Mesendoderm (in vitro differentiated cells): ENCODE measurements around the gene CALML6.

Experiments
- DNase-seq: peaks from one replicate; pipeline ENCODE4 v3.0.0; 2013
- H2AK5ac ChIP-seq: 2 replicates; pipeline ENCODE4 v1.6.1; 2013; ENCODE audit warnings: low read length, inconsistent platforms
- H2BK120ac ChIP-seq: 2 replicates; pipeline ENCODE4 v1.6.1; 2013; ENCODE audit warnings: low read depth, mild to moderate bottlenecking, low read length, moderate library complexity, mixed read lengths
- H2BK15ac ChIP-seq: replicated peaks from 2 replicates; pipeline ENCODE4 v1.6.1; 2013; ENCODE audit warnings: low read depth, mild to moderate bottlenecking, moderate library complexity
- H2BK5ac ChIP-seq: 2 replicates; pipeline ENCODE4 v1.6.1; 2013; ENCODE audit warnings: low read length, inconsistent platforms
- H3K18ac ChIP-seq: 2 replicates; pipeline ENCODE4 v1.6.1; 2013; ENCODE audit warnings: mild to moderate bottlenecking, low read length, mixed read lengths
- H3K23ac ChIP-seq: one replicate; pipeline ENCODE4 v1.6.1; 2013; ENCODE audit warnings: low read length
- H3K27ac ChIP-seq: 2 replicates; pipeline ENCODE4 v1.5.1; 2013; ENCODE audit warnings: low read depth, mild to moderate bottlenecking, inconsistent platforms, low read length, moderate library complexity
- H3K27me3 ChIP-seq: 2 replicates; pipeline ENCODE4 v1.6.1; 2013; ENCODE audit warnings: low read length, control low read depth, mild to moderate bottlenecking, inconsistent platforms; ENCODE audit not compliant: insufficient read depth, poor library complexity
- H3K36me3 ChIP-seq: 2 replicates; pipeline ENCODE4 v1.6.1; 2013; ENCODE audit warnings: low read length, inconsistent platforms; ENCODE audit not compliant: control insufficient read depth, insufficient read depth
- H3K4ac ChIP-seq: one replicate; pipeline ENCODE4 v1.6.1; 2013; ENCODE audit warnings: low read depth, mild to moderate bottlenecking, low read length, moderate library complexity
- H3K4me1 ChIP-seq: 2 replicates; pipeline ENCODE4 v1.6.1; 2013; ENCODE audit warnings: low read depth, low read length, inconsistent platforms; ENCODE audit not compliant: control insufficient read depth
- H3K4me2 ChIP-seq: 2 replicates; pipeline ENCODE4 v1.6.1; 2013; ENCODE audit warnings: low read length
- H3K4me3 ChIP-seq: 2 replicates; pipeline ENCODE4 v1.5.1; 2013; ENCODE audit warnings: mild to moderate bottlenecking, low read length
- H3K56ac ChIP-seq: one replicate; pipeline ENCODE4 v1.6.1; 2013; ENCODE audit warnings: low read length
- H3K79me1 ChIP-seq: 2 replicates; pipeline ENCODE4 v1.6.1; 2013; ENCODE audit warnings: low read length, inconsistent platforms
- H3K79me2 ChIP-seq: 2 replicates; pipeline ENCODE4 v1.6.1; 2013; ENCODE audit warnings: mild to moderate bottlenecking, low read length; ENCODE audit not compliant: control insufficient read depth, insufficient read depth
- H3K9ac ChIP-seq: 2 replicates; pipeline ENCODE4 v1.6.1; 2013; ENCODE audit warnings: low read length, inconsistent platforms
- H4K5ac ChIP-seq: one replicate; pipeline ENCODE4 v1.6.1; 2013; ENCODE audit warnings: low read length
- H4K8ac ChIP-seq: one replicate; pipeline ENCODE4 v1.6.1; 2013; ENCODE audit warnings: low read depth, mild to moderate bottlenecking, control low read depth, low read length, moderate library complexity
- WGBS: extraction: QIAGEN DNeasy Blood & Tissue Kit; methylation state at CpG from one replicate; pipeline ENCODE4 v1.1.7; 2013; ENCODE audit warnings: low lambda C conversion rate, missing lambda C conversion rate; ENCODE audit not compliant: insufficient coverage; ENCODE audit errors: extremely low coverage; 5-methylcytosine and 5-hydroxymethylcytosine counted together

Gene CALML6

DNA sequence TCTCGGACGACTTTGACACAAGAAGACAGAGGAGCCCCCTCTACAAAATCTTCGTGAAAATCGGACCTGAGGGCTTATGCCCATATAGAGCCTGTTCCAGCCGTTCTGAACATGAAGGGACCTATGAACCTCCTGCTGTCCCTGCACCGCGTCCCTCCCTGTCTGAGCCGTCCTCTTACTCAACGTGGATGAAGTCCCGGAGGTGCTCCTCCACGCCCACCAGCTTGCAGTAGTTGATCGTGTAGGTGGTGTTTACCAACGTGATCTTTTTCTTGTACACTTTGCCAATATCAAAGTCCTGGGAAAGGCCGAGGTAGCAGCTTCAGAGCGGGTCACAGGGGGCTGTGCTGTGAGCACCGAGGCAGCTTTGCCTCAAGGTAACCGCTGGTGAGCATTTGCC is 48.5 kb downstream of the CALML6 start:
- no peaks in the 10 kb centered on the region for H3K79me1 ChIP-seq
- H3K4me1 ChIP-seq = peaks cover 3% of the 10 kb centered on the region
- no peak overlapping the region for H2BK5ac ChIP-seq
- no peaks in the 10 kb centered on the region for H3K36me3 ChIP-seq
- no peak overlapping the region for H3K56ac ChIP-seq
- H3K27ac ChIP-seq = no peak overlapping the region
- H3K9ac ChIP-seq = no peak overlapping the region
- no peak overlapping the region for H3K4ac ChIP-seq
- H3K18ac ChIP-seq = no peak overlapping the region
- no peaks in the 10 kb centered on the region for H3K27me3 ChIP-seq
- H2BK15ac ChIP-seq = no peak overlapping the region
- no peak overlapping the region for H3K23ac ChIP-seq
- no peak for DNase-seq
- no peak overlapping the region for H3K4me2 ChIP-seq
- no peak overlapping the region for H2AK5ac ChIP-seq
- no CpG with 5 or more reads among the region's 17 CpGs for WGBS
- no peak overlapping the region for H4K8ac ChIP-seq
- H3K79me2 ChIP-seq = no peaks in the 10 kb centered on the region
- H4K5ac ChIP-seq = no peak overlapping the region
- H2BK120ac ChIP-seq = no peak overlapping the region
- no peak overlapping the region for H3K4me3 ChIP-seq

DNA sequence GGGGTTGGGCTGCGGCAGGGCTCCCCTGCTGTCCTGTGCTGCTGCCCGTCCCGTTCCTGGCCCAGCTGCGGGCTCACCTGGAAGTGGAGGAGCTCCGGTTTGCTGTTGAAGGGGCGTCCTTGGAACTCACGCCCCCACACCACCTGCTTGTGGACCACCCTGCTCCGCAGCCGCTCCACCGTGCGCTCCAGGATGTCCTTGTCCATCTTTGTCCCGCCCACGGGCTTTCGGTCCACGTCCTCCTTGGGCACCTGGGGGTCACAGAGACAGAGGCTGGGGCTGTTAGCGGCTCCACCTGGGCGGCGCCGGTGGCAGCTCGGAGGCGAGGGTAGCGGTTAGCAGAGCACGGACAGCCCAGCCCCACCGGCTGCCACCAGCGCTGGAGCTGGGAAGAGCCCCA is 49.8 kb downstream of the CALML6 start:
- peaks cover 3% of the 10 kb centered on the region for H3K4me1 ChIP-seq
- no peak overlapping the region for H2BK120ac ChIP-seq
- no peak overlapping the region for H3K56ac ChIP-seq
- H3K36me3 ChIP-seq = no peaks in the 10 kb centered on the region
- no peak overlapping the region for H3K27ac ChIP-seq
- no peak overlapping the region for H2BK5ac ChIP-seq
- no peak overlapping the region for H3K23ac ChIP-seq
- H3K9ac ChIP-seq = no peak overlapping the region
- H2AK5ac ChIP-seq = no peak overlapping the region
- DNase-seq = no peak
- no peak overlapping the region for H2BK15ac ChIP-seq
- no peak overlapping the region for H3K4me3 ChIP-seq
- no peak overlapping the region for H3K4ac ChIP-seq
- no peak overlapping the region for H4K8ac ChIP-seq
- H3K79me2 ChIP-seq = no peaks in the 10 kb centered on the region
- no peaks in the 10 kb centered on the region for H3K27me3 ChIP-seq
- H3K79me1 ChIP-seq = no peaks in the 10 kb centered on the region
- no peak overlapping the region for H3K4me2 ChIP-seq
- WGBS = no CpG with 5 or more reads among the region's 25 CpGs
- H4K5ac ChIP-seq = no peak overlapping the region
- no peak overlapping the region for H3K18ac ChIP-seq

DNA sequence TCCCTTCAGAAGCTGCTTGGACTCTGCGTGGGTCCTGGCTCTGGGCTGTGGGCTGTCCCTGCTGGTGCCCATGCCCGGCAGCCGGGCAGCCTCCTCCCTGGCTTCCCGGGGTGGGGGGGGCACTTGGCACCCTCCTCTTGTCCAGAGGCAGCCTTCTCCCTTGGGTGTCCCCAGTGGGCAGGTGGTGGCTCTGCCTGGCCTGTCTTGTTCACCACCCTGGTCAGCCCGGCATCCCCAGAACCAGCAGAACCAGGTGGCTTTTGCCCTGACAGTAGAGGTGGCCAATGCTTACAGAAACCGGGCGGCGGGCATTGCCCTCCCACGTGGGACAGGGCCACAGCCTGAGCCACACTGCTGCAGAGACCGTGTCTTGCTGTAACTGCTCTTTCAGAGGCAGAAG is 50.5 kb downstream of the CALML6 start:
- Histone ChIP-seq H3K23ac (no peak overlapping the region), H3K4ac (no peak overlapping the region), H3K27ac (no peak overlapping the region), H2BK15ac (no peak overlapping the region), H3K79me1 (no peaks in the 10 kb centered on the region), H3K56ac (no peak overlapping the region), H4K5ac (no peak overlapping the region), H3K18ac (no peak overlapping the region), H3K4me3 (no peak overlapping the region), H2BK5ac (no peak overlapping the region), H3K9ac (no peak overlapping the region), H3K36me3 (no peaks in the 10 kb centered on the region), H3K79me2 (no peaks in the 10 kb centered on the region), H3K27me3 (no peaks in the 10 kb centered on the region), H4K8ac (no peak overlapping the region), H3K4me1 (peaks cover 1% of the 10 kb centered on the region), H2BK120ac (no peak overlapping the region), H2AK5ac (no peak overlapping the region), H3K4me2 (no peak overlapping the region)
- DNase-seq = no peak
- no CpG with 5 or more reads among the region's 10 CpGs for WGBS

DNA sequence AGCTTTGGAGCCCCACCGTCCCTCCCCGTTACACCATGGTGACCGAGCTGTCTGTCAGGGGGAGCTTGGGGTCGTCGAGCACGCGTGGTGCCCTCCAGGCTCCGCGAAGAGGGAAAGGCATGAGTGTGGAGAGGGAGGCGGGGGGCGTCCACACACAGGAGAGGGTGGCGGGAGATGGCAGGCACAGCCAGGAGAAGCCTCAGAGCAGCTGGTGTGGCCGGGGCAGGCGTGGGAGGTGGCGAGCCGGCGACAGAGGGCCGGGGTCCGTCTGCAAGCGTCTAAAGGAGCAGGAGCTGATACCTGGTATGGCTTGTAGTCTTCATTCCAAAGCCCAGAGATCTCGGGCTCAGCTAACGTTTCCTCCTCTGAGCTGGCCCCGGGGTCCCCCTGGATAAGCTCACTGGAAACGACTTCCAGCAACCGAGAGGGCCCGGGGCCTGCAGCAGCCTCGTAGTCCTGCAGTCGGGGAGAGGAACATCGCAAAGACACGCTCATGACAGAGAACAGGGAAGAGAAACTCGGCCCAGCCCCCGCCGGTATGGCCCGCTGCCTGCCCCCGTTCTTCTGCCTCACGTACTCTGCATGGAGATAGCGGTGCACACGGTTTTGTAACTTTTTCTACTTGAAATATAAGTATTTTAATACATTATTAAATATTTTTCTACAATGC is 51.1 kb downstream of the CALML6 start:
- no peak for DNase-seq
- H3K4ac ChIP-seq = no peak overlapping the region
- H3K27me3 ChIP-seq = no peaks in the 10 kb centered on the region
- H2BK5ac ChIP-seq = no peak overlapping the region
- no peak overlapping the region for H3K27ac ChIP-seq
- H3K9ac ChIP-seq = no peak overlapping the region
- no peak overlapping the region for H3K4me2 ChIP-seq
- no peak overlapping the region for H4K5ac ChIP-seq
- no peak overlapping the region for H2BK15ac ChIP-seq
- no peaks in the 10 kb centered on the region for H3K36me3 ChIP-seq
- no peak overlapping the region for H2AK5ac ChIP-seq
- WGBS = no CpG with 5 or more reads among the region's 38 CpGs
- no peak overlapping the region for H3K56ac ChIP-seq
- no peak overlapping the region for H3K23ac ChIP-seq
- no peaks in the 10 kb centered on the region for H3K79me1 ChIP-seq
- no peak overlapping the region for H2BK120ac ChIP-seq
- H3K79me2 ChIP-seq = no peaks in the 10 kb centered on the region
- no peaks in the 10 kb centered on the region for H3K4me1 ChIP-seq
- no peak overlapping the region for H3K4me3 ChIP-seq
- H4K8ac ChIP-seq = no peak overlapping the region
- no peak overlapping the region for H3K18ac ChIP-seq
